AG04450 (cell line): ENCODE data around the gene LEMD1. TPM values are rescaled to one million over a fixed set of nuclear protein-coding genes. Genes with fewer than 3 reads are reported as not detected.

Experiments used
- CTCF ChIA-PET: fragments of 300-600, 350-600 bp; formaldehyde crosslinking; extraction: SDS; loops from one replicate; lab custom pipeline; 2022; ENCODE audit warnings: antibody characterized with exemption, inconsistent platforms; lab: Charles Lee
- POLR2A ChIA-PET: fragments of 350-600 bp; formaldehyde crosslinking; extraction: SDS; loops from one replicate; lab custom pipeline; 2021; ENCODE audit warnings: antibody characterized with exemption, inconsistent platforms; lab: Yijun Ruan, JAX
- DNase-seq: peaks from one replicate; pipeline ENCODE4 v3.0.0-alpha.2; 2011; ENCODE audit warnings: low read depth, low spot score
- H3K27ac ChIP-seq: one replicate; pipeline ENCODE4 v1.5.1; 2012; ENCODE audit warnings: low read depth, low read length, control low read depth
- H3K27me3 ChIP-seq: one replicate; pipeline ENCODE4 v1.6.0; 2012; ENCODE audit warnings: low read length; ENCODE audit not compliant: control insufficient read depth, insufficient read depth
- H3K4me3 ChIP-seq: 2 replicates; pipeline ENCODE4 v1.5.1; 2011; ENCODE audit warnings: mild to moderate bottlenecking, low read depth, low read length, control low read depth
- H3K9me3 ChIP-seq: 2 replicates; pipeline ENCODE4 v1.5.1; 2012; ENCODE audit warnings: low read length; ENCODE audit not compliant: control insufficient read depth, insufficient read depth
- CTCF ChIP-seq: IDR thresholded peaks from 2 replicates; pipeline ENCODE4 v1.5.1; 2011; ENCODE audit warnings: low read depth, low read length, control low read depth, inconsistent platforms
- polyA plus RNA-seq: library from polyadenylated mRNA; depleted of rRNA; stranded (reverse); fragments of >200 nt; gene quantifications from 2 replicates; pipeline ENCODE4 v1.2.3, GENCODE V29; 2011; rRNA removed
- small RNA-seq: library from RNA; depleted of rRNA; stranded (forward); fragments of <200 nt; gene quantifications from one replicate; pipeline ENCODE3, GENCODE V24; 2012; ENCODE audit warnings: low read depth; ENCODE audit not compliant: insufficient read length

The LEMD1 gene
- polyA plus RNA-seq, 1 experiment = not detected

GRCh38 chr1:205337481-205337880, 84.4 kb downstream of the LEMD1 start:
- TF ChIP-seq CTCF = no peak
- Histone ChIP-seq H3K27me3 (peaks cover 48% of the 10 kb centered on the region), H3K9me3 (no peaks in the 10 kb centered on the region), H3K4me3 (no peak overlapping the region), H3K27ac (no peak overlapping the region)
- no peak for DNase-seq
- POLR2A ChIA-PET = no interaction called here
- CTCF ChIA-PET = interaction anchor here (0.9 to 5.8 kb wide), 6 partner anchors 12 to 187 kb away, joined by 3 to 85 read pairs (median 32); no protein-coding TSS in a partner anchor

GRCh38 chr1:205335692-205336091, 86.2 kb downstream of the LEMD1 start:
- CTCF ChIA-PET = interaction anchor here (0.5 to 5.8 kb wide), 59 partner anchors 8 to 764 kb away, joined by 3 to 85 read pairs (median 4); no protein-coding TSS in a partner anchor
- peaks cover 41% of the 10 kb centered on the region for H3K27me3 ChIP-seq
- TF ChIP-seq CTCF = peak; percentile 98
- no peak overlapping the region for H3K4me3 ChIP-seq
- POLR2A ChIA-PET = no interaction called here
- H3K9me3 ChIP-seq = no peaks in the 10 kb centered on the region
- H3K27ac ChIP-seq = no peak overlapping the region
- no peak for DNase-seq

- no peak overlapping the region for H3K27ac ChIP-seq
- H3K4me3 ChIP-seq = no peak overlapping the region
- CTCF ChIA-PET = interaction anchor here (0.6 to 2.7 kb wide), 7 partner anchors 22 to 327 kb away, joined by 3 to 20 read pairs (median 8); no protein-coding TSS in a partner anchor
- peaks cover 34% of the 10 kb centered on the region for H3K27me3 ChIP-seq
- TF ChIP-seq CTCF = no peak
- POLR2A ChIA-PET = interaction anchor here (0.7 kb wide), 1 partner anchor 78 kb away, joined by 3 read pairs; no protein-coding TSS in a partner anchor
- H3K9me3 ChIP-seq = no peaks in the 10 kb centered on the region
- no peak for DNase-seq
Observed at GRCh38 chr1:205332015-205332791, 89.7 kb downstream of the LEMD1 start.

Small RNA genes within 50 kb of the gene (small RNA-seq; reads per million reads assigned to genes)
- gene MIR135B (64.3 reads per million, percentile 87 among the genes with 10 or more reads in this experiment), gene SNRPGP10 (not detected)

Other genes starting within 250 kb of the LEMD1 start
- gene DSTYK, start 210.4 kb downstream of the LEMD1 start, polyA plus RNA-seq = 12.8 and 16.7 TPM in 2 replicates
- gene TMCC2, start 194.1 kb downstream of the LEMD1 start, polyA plus RNA-seq = 2.3 and 3.0 TPM in 2 replicates
- 7.0 and 8.2 TPM in 2 replicates for gene NUAK2, start 100.3 kb downstream of the LEMD1 start, polyA plus RNA-seq
- 0.06 TPM in 1 of 2 replicates, not detected in the other for gene KLHDC8A, start 65.1 kb downstream of the LEMD1 start, polyA plus RNA-seq
- 0.06 and 0.07 TPM in 2 replicates for gene BLACAT1, start 34.0 kb upstream of the LEMD1 start, polyA plus RNA-seq
- gene CDK18, start 82.6 kb upstream of the LEMD1 start, polyA plus RNA-seq = 0.36 and 0.38 TPM in 2 replicates
- gene ELK4, start 210.0 kb upstream of the LEMD1 start, polyA plus RNA-seq = 8.3 and 8.6 TPM in 2 replicates